A172 (cell line): ENCODE results near the gene ALG12. TPM values are rescaled to one million over a fixed set of nuclear protein-coding genes. Genes with fewer than 3 reads are reported as not detected.

Source experiments
- DNase-seq: peaks from one replicate; pipeline ENCODE4 v3.0.0-alpha.2; 2015; ENCODE audit warnings: low spot score
- total RNA-seq: library from RNA; depleted of rRNA; stranded (reverse); fragments of >200 nt; shearing (Covaris generic); gene quantifications from 2 replicates; pipeline ENCODE4 v1.2.3, GENCODE V29; 2014

The ALG12 gene
- total RNA-seq, 1 experiment from 2014 or later = 8.8 TPM

DNA sequence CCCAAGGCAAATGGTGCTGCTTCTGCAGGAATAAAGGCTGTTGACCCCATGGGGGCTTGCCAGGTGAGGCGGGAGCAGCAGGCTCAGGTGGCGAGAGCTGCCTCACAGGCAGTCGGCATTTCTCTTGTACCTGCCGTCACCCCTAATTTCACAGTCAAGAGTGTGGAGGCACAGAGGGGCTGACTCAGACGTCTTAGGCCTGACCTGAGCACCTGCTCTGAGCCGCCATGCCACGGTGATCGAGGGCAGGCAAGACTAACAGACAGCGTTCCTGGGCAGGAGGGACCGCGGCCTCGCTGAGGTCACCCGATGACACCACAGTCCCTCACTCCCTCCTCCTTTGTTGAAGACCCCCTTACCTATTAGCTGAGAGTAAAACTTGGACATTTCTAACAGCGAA is 5.2 kb downstream of the ALG12 start:
- no peak for DNase-seq

GRCh38 chr22:49911881-49912625 is 6.2 kb downstream of the ALG12 start:
- no peak for DNase-seq

DNA sequence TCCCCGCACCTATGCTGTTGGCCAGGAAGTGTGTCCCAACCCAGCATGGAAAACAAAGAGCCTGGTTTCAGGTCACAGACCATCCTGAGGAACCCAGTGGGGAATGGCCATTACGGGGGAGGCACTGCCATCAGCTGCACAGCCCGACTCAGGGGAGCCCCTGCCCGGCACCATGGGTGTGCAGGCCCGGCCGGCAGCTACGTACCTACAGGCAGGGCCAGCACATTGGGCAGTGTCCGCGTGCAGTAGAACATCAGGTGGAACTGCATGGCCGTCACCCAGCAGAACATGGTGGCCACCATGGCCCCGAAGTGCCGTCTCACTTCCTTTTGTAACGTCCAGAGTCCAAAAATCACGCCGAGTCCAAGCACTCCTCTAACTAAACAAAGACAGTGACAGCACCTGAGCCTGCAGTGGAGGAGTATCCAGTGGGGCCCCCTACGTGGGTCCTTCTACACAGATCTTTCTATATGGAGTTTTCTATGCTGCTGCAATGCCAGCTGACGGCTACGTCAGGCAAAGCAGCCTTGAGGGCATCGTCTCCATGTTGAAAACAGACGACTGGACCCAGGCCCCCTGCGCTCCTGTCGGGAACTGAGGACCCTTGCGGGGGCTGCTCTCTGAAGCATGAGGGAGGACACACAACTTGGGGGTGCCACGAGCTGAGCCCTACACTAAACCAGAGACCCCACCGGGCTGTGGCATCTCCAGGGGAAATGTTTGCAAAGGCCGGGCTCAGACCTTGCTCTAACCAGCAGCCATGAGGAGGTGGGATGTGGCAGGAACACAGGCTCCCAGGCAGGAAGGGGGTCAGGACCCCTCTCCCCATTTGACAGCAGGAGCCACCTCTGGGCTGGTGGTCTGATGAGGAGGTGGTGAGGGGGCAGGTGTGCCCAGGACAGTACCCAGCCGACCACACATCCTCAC is 7.7 kb downstream of the ALG12 start:
- DNase-seq = no peak

GRCh38 chr22:49909476-49910205 is 8.6 kb downstream of the ALG12 start:
- DNase-seq = no peak

DNA sequence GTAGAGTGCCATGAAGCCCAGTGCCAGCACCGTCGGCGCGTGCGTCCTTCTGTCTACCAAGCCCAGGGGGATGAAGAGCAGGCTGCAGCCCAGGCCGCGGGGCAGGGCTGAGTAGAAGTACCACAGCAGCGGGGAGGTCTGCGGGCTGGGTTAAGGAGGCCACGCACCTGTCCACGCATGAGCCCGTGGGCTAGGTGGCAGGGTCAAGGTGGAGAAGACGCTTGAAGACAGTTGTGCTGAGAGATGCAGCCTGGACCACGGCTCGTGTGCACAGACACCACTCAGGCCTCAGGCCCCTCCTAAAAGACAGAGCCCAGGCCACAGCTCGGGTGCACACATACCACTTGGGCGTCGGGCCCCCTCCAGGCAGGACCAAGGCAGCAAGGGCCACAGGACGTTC is 10.4 kb downstream of the ALG12 start:
- no peak for DNase-seq

DNA sequence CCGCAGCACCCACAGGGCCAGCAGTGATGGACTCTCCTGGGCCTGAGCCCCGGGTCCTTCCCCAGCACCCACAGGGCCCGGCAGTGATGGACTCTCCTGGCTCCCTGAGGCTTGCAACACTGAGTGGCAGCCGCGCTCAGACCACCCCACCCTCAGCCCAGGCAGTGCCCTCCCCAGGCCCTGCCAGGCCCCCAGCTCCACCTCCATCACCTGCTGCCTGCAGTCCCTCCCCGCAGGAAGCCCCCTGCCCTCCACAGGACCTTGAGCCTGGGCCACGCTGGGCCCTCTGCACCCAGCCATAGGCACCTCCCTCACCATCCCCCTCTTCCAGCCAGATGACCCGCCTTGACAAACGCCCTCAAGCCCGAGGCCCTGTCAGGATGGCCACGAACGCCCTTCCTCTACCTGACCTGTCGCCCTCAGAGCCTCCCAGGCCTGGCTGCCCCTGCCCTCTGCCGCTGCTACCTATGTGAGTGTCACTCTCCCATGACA is 11.4 kb downstream of the ALG12 start:
- no peak for DNase-seq

- DNase-seq = no peak
Measured at GRCh38 chr22:49906071-49906798, 12.0 kb downstream of the ALG12 start.

DNA sequence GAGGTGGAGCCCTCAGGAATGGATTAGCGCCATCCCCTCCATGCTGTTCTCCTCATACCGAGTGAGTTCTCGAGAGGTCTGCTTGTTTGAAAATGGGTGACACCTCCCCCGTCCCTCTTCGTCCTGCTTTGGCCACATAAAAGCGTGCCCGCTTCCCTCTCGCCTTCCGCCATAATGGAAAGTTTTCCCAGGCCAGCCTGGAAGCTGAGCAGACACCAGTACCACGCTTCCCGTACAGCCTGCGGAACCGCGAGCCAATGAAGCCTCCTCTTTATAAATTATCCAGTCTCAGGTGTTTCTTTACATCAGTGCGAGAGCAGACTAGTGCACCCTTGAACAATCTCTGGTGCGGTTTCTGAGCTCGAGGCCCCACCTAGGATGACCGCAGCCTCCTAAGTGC is 12.8 kb downstream of the ALG12 start:
- DNase-seq = no peak

GRCh38 chr22:49904040-49904369 is 14.2 kb downstream of the ALG12 start:
- DNase-seq = no peak

DNA sequence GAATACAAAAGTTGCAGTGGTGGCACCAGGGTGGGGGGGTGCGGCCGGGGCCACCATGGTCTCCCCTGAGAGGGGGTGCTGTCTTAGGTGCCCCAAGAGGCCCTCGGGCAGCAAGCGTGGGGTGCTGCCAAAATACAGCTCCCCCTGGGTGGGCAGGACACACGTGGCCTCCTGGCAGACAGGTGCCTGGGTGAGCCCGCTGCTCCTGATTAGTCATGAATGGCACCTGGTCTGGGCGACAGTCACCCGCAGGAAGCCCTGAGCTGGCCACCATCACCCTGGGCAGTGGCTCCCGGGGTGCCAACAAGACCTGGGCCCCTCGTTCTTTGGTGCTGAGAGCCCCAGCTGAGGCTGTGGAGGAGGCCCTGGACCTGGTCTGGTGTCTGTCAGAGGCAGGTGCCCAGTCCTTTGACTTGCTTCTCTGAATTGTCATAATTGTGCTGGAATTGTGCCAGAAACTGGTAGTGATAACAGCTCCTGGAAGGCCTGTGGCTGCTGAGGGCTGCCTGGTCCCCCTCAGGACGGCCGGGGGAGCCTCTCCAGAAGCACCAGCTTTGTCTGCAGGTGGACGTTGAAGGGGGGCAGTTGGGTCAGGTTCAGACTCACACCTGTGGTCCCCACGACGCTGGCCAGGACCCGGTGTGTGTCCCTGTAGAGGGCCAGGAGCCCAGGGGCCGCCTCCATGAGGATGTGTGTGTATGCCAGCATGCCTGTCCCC is 14.8 kb downstream of the ALG12 start:
- DNase-seq = no peak

DNA sequence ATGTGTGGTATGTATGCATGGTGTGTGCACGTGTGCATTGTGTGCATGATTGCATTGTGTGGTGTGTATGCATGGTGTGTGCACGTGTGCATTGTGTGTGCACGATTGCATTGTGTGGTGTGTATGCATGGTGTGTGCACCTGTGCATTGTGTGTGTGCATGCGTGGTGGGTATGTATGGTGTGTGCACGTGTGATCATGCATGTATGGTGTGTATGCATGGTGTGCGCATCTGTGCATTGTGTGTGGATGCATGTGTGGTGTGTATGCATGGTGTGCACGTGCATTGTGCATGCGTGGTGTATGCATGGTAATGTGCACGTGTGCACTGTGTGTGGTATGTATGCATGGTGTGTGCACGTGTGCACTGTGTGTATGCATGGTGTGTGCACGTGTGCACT is 16.8 kb downstream of the ALG12 start:
- DNase-seq = no peak

- DNase-seq = no peak
Measured at GRCh38 chr22:49900441-49901230, 17.6 kb downstream of the ALG12 start.

DNA sequence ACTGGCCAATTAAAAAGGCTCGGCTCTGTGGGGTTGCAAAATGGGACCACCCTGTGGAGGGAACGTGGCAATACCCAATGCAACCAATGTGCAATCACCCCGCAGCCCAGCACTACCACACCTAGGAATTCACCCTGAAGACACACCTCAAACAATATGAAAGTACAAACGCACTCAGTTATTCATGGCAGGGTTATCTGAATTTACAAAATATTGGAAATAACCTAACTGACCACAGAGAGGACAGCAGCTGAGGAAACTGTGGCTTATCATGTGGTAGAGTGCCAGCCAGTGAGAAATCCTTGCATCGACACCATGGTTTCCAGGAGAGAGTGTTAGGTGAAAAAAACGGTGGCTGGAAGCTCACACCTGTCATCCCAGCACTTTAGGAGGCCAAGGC is 18.7 kb downstream of the ALG12 start:
- no peak for DNase-seq

GRCh38 chr22:49897015-49897684 is 21.1 kb downstream of the ALG12 start:
- no peak for DNase-seq

DNA sequence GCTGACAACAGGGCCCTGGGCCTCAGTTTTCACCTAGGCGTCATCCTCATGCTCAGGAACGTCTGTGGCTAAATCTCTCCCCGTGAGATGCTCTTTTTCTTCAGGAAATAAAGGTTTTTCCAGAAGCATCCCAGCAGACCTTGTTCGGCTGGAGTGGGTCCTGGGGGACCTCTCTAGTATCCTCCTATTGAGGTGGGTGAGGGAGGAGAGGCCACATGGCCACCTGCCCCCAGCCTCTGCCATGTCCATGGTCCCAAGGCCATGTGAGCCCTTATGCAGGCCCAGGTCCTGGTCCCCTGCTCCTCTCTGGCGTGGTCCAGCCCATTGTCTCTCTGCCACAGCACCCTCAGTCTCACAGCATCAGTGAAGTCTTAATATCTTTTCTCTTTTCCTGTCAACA is 22.0 kb downstream of the ALG12 start:
- DNase-seq = no peak

DNA sequence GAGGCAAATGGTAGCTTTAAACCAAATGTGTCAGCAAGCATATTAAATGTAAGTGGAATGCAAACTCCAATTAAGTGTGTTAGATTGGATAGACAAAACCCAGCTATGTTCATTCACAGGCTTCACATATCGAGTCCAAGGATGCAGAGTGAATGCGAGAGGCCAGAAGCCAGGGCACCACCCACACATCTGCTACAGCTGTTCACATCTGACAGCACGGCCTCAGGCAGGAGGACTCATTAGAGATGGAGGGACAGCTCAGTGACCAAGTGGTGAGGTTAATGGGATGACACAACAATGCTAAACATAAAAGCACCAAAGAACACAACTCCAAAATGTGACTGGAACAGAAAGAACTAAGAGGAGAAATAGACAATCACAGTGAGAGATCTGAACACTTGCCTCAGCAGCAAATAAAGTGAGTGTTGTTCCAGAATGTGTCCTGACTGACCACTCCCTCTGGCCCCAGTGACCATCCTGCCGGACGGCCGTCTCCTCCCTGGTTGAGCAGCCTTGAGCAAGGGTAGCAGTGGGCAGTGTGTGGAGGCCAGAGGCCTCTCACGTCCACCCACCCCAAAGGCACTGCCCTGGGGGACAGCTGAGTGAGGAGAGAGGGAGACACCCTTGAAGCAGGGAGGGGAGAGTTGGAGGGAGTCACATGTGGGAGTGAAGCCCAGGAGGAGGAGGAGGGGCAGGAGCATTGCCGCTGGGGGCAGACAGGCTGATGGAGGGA is 23.8 kb downstream of the ALG12 start:
- DNase-seq = no peak

- DNase-seq = no peak
Measured at GRCh38 chr22:49893025-49893424, 25.2 kb downstream of the ALG12 start.

DNA sequence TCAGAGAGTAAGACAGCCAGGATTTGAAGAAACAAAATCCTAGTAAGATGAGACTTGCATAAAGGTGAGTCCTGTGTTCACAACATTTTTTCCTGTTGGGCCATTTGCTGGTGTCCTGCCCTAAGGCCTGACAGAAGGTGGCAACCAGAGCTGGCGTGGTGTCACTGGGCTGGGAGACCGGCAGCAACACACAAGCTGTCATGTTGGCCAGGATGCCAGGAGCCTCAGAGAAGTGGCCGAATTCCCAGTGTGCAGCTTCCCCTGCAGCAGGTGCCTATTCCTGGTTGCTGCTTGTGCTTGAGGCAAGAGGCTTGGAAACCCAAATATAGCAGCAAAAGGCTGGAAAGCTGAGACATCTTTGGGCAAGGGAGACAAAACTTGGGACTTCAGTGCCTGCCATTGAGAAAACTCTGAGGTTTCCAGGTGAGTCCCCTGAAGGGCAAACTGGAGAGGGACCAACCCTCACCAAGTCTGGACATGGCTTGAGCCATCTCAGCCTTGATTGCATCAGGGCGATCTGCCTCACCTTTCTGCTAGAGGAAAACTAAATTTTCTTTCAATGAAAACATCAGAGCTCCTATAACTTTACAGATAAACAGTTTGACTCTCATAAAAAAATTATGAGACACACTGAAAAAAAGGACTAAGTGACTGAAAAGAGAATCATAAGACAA is 25.9 kb downstream of the ALG12 start:
- no peak for DNase-seq
